Activated B cell treated with CpG ODN at 0.5 μM for 24 hours (primary cell): ENCODE data around the gene JCHAIN. TPM values are rescaled to one million over a fixed set of nuclear protein-coding genes. Genes with fewer than 3 reads are reported as not detected.

ENCODE experiments used
- ATAC-seq: fragments of 200-7000 bp; cut with Tn5 transposase; one replicate; pipeline ENCODE4 v1.10.0; 2021; ENCODE audit warnings: low read depth, mild to moderate bottlenecking, moderate library complexity
- CTCF ChIA-PET: fragments of 350-600 bp; sonication (Branson Sonifier 250); formaldehyde crosslinking; loops from one replicate; lab custom pipeline; 2021; ENCODE audit warnings: antibody characterized with exemption; lab: Charles Lee
- POLR2A ChIA-PET: fragments of 350-600 bp; sonication (Branson Sonifier 250); formaldehyde crosslinking; loops from one replicate; lab custom pipeline; 2021; ENCODE audit warnings: antibody characterized with exemption; lab: Charles Lee
- DNase-seq: peaks from one replicate; pipeline ENCODE4 v3.0.0; 2022
- H3K27ac Mint-ChIP-seq: one replicate; pipeline ENCODE4 v1.8.0; 2020; ENCODE audit warnings: mixed read lengths
- H3K27me3 Mint-ChIP-seq: one replicate; pipeline ENCODE4 v1.8.0; 2021; ENCODE audit warnings: mixed read lengths
- H3K36me3 Mint-ChIP-seq: one replicate; pipeline ENCODE4 v1.8.0; 2021; ENCODE audit warnings: low read depth, mixed read lengths
- H3K4me1 Mint-ChIP-seq: one replicate; pipeline ENCODE4 v1.8.0; 2021; ENCODE audit warnings: mixed read lengths
- H3K4me3 Mint-ChIP-seq: one replicate; pipeline ENCODE4 v1.8.0; 2020; ENCODE audit warnings: mild to moderate bottlenecking, mixed read lengths
- H3K9me3 Mint-ChIP-seq: one replicate; pipeline ENCODE4 v1.8.0; 2020; ENCODE audit warnings: mixed read lengths
- intact Hi-C: fragments of 100-400 bp; cut with micrococcal nuclease; formaldehyde crosslinking; loops from one replicate; pipeline ENCODE4 v1.15.1; 2024
- total RNA-seq: library from RNA; stranded (reverse); gene quantifications from 2 replicates; pipeline ENCODE4 v1.2.3, GENCODE V29; 2022
- TF ChIP-seq, protein P1 (sequence below): fragments of 200-600 bp; IDR thresholded peaks from one replicate; pipeline ENCODE4 v1.8.0; 2022; ENCODE audit warnings: antibody characterized with exemption, mild to moderate bottlenecking

JCHAIN gene
- total RNA-seq, 1 donor from 2014 or later: 47.0 TPM

DNA sequence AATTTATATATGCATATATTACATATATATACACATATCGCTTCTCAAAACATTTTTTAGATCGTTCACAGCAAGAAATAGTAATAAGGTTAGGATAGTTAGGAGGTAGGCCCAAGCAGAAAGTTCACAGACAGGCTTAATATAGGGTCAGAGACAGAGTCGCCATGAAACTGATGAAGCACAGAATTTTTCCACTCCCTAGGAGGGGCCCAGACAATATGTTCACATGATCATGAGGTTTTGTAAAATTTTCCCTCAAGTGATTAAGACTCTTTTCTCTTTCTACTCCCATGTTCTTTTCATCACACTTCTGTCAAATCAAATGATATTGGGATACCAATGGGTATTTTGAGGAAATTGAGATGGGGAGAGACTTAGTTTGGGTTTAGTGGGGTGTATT lies 43.0 kb downstream of the JCHAIN start:
- Mint-ChIP-seq H3K27me3 (no peaks in the 10 kb centered on the region), H3K36me3 (no peaks in the 10 kb centered on the region), H3K9me3 (peaks cover 6% of the 10 kb centered on the region), H3K4me3 (no peak overlapping the region), H3K27ac (no peak overlapping the region), H3K4me1 (no peaks in the 10 kb centered on the region)
- DNase-seq (no peak), ATAC-seq (peak; percentile 21)
- POLR2A ChIA-PET: no interaction called here
- TF ChIP-seq, protein P1, sequence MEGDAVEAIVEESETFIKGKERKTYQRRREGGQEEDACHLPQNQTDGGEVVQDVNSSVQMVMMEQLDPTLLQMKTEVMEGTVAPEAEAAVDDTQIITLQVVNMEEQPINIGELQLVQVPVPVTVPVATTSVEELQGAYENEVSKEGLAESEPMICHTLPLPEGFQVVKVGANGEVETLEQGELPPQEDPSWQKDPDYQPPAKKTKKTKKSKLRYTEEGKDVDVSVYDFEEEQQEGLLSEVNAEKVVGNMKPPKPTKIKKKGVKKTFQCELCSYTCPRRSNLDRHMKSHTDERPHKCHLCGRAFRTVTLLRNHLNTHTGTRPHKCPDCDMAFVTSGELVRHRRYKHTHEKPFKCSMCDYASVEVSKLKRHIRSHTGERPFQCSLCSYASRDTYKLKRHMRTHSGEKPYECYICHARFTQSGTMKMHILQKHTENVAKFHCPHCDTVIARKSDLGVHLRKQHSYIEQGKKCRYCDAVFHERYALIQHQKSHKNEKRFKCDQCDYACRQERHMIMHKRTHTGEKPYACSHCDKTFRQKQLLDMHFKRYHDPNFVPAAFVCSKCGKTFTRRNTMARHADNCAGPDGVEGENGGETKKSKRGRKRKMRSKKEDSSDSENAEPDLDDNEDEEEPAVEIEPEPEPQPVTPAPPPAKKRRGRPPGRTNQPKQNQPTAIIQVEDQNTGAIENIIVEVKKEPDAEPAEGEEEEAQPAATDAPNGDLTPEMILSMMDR: no peak
- intact Hi-C loops: no loop called here
- CTCF ChIA-PET: no interaction called here

DNA sequence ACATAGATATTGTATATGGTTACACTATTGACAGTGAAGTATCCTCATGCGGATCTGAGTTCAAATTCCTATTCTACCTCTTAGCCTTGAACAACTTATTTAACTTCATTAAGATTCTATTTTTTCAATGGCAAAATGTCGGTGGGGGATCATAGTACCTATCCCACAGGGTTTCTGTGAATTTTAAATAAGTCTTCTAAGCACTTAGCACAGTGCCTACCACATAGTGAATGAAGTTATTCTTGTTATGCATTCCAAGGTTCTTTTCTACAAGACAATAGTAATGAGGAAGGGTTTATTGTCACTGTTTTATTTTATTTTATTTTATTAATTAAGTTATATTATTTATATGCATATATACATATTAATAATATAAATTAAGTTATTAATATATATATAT lies 46.5 kb downstream of the JCHAIN start:
- TF ChIP-seq, protein P1: no peak

DNA sequence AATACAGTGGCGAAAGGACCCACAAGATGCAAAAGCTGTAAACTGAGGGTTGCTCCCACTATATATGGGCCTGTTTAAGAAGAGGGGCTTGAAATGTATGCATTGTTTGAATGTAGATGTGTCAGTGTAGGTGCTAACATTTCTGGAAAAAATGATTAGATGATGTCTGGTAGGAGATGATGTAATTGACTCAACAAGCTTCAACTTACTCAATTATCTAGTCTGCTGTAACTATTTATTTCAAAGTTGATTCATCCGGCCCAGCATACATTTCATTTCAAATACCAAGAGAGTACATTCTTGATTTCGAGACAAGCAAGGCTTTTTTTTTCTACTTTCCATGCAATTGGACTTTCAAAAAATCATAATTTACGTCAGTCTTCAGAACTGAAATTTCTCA lies 47.0 kb downstream of the JCHAIN start:
- H3K4me3 Mint-ChIP-seq: no peak overlapping the region
- intact Hi-C loops: no loop called here

More for the DNA sequence above, 46.5 kb downstream of the JCHAIN start:
- POLR2A ChIA-PET: no interaction called here
- intact Hi-C loops: no loop called here
- no peak for ATAC-seq
- Mint-ChIP-seq H3K9me3 (peaks cover 6% of the 10 kb centered on the region), H3K4me3 (no peak overlapping the region), H3K36me3 (no peaks in the 10 kb centered on the region), H3K27me3 (no peaks in the 10 kb centered on the region), H3K27ac (no peak overlapping the region), H3K4me1 (peaks cover 3% of the 10 kb centered on the region)
- CTCF ChIA-PET: no interaction called here
- no peak for DNase-seq

DNA sequence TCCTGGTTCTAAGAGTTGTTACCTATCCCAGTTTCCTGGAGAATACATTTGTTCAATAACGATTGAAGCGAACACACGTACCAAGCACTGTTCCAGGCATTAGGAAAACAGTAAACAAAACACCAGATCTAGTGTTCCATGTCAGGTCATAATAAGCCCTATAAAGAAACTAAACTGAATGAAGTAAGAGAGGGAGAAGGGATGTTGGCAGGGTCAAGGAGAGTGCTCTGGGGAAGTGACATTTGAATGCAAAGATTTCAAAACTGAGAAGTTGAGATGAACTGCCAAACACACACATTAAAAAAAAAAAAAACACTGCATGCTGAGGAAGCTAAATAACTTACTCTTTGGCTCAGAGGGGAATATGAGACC lies 52.1 kb downstream of the JCHAIN start:
- ATAC-seq (no peak), DNase-seq (no peak)
- TF ChIP-seq, protein P1: no peak
- Mint-ChIP-seq H3K27me3 (no peaks in the 10 kb centered on the region), H3K4me1 (peaks cover 23% of the 10 kb centered on the region), H3K9me3 (peaks cover 5% of the 10 kb centered on the region), H3K27ac (peak overlapping the region; percentile 38), H3K36me3 (no peaks in the 10 kb centered on the region), H3K4me3 (peak overlapping the region; percentile 48)
- intact Hi-C loops: no loop called here
- ChIA-PET CTCF (interaction anchor here (0.9 to 2.3 kb wide), 5 partner anchors 13 to 90 kb away, joined by 3 to 6 read pairs (median 3); no protein-coding TSS in a partner anchor), POLR2A (no interaction called here)

More for the DNA sequence above, 47.0 kb downstream of the JCHAIN start:
- ATAC-seq: peak; percentile 21
- H3K9me3 Mint-ChIP-seq: peaks cover 6% of the 10 kb centered on the region
- POLR2A ChIA-PET: no interaction called here
- TF ChIP-seq, protein P1: no peak
- no peaks in the 10 kb centered on the region for H3K27me3 Mint-ChIP-seq
- H3K36me3 Mint-ChIP-seq: no peaks in the 10 kb centered on the region
- peaks cover 6% of the 10 kb centered on the region for H3K4me1 Mint-ChIP-seq
- no peak for DNase-seq
- CTCF ChIA-PET: no interaction called here
- H3K27ac Mint-ChIP-seq: no peak overlapping the region

DNA sequence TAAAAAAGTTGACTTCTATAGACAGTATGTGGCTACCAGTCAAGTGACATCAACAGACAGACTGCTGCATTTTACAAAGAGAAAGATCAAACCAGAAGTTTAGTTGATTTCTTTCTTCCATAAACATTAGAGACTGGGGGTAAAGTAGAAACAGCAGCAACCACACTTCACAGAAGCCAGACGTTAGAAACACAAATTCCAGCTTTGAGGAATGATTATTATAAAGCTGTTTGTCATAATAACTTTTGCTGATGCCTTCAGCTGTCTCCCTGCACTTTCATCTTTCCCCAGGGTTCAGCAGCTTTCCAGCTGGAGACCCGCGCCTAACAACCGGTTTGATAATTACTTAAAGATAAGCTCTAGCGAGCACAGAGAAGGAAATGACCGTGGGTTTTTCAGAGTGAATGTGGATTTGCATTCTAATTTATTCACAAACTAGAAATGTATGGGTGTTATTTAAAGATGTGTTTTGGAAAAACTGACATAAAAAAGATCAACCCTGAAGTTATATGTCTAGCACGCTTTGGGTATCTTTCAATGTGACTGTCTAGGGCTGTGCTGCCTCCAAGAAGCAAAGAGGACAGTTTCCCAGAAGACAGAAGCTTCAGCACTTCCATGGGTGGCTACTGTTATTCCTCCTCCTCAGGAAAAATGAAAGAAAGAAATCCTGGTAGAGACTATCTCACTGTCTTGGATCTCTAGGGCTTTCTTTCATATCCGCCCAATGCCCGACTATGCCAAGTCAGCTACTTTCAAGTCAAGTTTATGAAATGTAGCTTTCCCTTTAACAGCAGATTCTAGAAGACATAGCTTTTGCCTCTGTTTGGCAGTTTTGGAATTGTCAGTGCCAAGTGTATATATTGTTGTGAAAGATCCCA lies 52.8 kb downstream of the JCHAIN start:
- Mint-ChIP-seq H3K4me3 (peak overlapping the region; percentile 48), H3K27me3 (no peaks in the 10 kb centered on the region), H3K27ac (peak overlapping the region; percentile 38), H3K9me3 (peaks cover under 1% of the 10 kb centered on the region), H3K36me3 (no peaks in the 10 kb centered on the region), H3K4me1 (peaks cover 23% of the 10 kb centered on the region)
- intact Hi-C loops: no loop called here
- TF ChIP-seq, protein P1: no peak
- ATAC-seq (peak; percentile 64), DNase-seq (no peak)
- ChIA-PET CTCF (interaction anchor here (0.9 to 2.3 kb wide), 5 partner anchors 12 to 90 kb away, joined by 3 to 6 read pairs (median 3); no protein-coding TSS in a partner anchor), POLR2A (no interaction called here)
